Measurements from ENCODE around the gene TXK. TPM values are rescaled to one million over a fixed set of nuclear protein-coding genes. Genes with fewer than 3 reads are reported as not detected.

Gene TXK
- total and polyA plus RNA-seq, 2 of the 13 experiments (the other 11 are each of a cell fraction or from before 2014, with no cell fraction given): not detected

DNA sequence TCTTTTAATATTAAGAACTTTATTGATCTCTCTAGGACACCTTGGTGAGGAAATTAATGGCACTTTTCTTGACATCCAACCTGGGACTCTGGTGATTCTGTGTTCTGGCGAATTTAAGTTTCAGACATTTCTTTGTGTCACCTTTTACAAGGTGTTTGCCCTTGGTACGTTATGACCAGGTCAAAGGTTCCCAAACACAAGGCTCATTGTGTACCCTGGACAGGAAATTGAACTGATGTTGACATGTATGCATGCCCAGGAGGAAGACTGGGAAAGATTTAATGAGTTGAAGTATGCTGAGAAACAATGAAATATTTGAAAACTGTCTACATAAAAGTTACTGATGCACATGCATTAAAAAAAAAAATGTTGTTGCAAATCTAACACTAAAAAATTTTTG, 95.4 kb downstream of the TXK start (continued):
- TF ChIP-seq PAXIP1 (CRISPR knock-in tag; conservative IDR thresholded peaks at IDR 0.05) (peak; percentile 88), ZNF335 (CRISPR knock-in tag; IDR thresholded peaks at IDR 0.05) (no peak), HDAC2 (CRISPR knock-in tag; IDR thresholded peaks at IDR 0.05) (0 out of 2 replicates have a peak, but pooled peaks have one; percentile 47), EP300 (IDR thresholded peaks at IDR 0.05; ENCODE audit: low read depth in 2 of 2, low read length in 2 of 2) (peak in 1 of 2 experiments; percentile 75; a peak in 2 of 4 replicates), EP300 (CRISPR knock-in tag; IDR thresholded peaks at IDR 0.05; ENCODE audit: borderline replicate concordance) (no peak)

GRCh38 chr4:48037117-48037462, 97.0 kb downstream of the TXK start:
- no TSS peak for BruUV-seq (replicated peaks)
- Histone ChIP-seq H4K20me1 (ENCODE audit: insufficient read depth, low read length) (no peaks in the 10 kb centered on the region), H3K79me2 (ENCODE audit: insufficient read depth, low read length) (no peaks in the 10 kb centered on the region), H3K9me3 (ENCODE audit: low read length) (no peaks in the 10 kb centered on the region), H3K27ac (ENCODE audit: extremely low read length, insufficient read depth, low read length) (no peak overlapping the region), H3K4me2 (ENCODE audit: low read depth, low read length) (no peak overlapping the region), H3K4me3 (replicated peaks in 1 of 3; ENCODE audit: insufficient read depth in 1 of 3, low read depth in 2 of 3, low read length in 3 of 3) (no peak overlapping the region), H3K27me3 (ENCODE audit: control insufficient read depth in 1 of 2, insufficient read depth in 2 of 2, low read length in 2 of 2) (no peaks in the 10 kb centered on the region), H3K4me1 (ENCODE audit: insufficient read depth, low read length) (peaks cover 62% of the 10 kb centered on the region), H3K36me3 (replicated peaks in 1 of 2; ENCODE audit: control insufficient read depth in 1 of 2, insufficient read depth in 2 of 2, low read length in 2 of 2) (peaks cover 0 to 1% of the 10 kb centered on the region in 2 experiments; a peak in 1 of 5 replicates), H2AFZ (ENCODE audit: low read length) (no peak overlapping the region), H3K9ac (ENCODE audit: insufficient read depth, low read depth, low read length) (no peak overlapping the region)
- ChIA-PET POLR2A (no interaction called here), CTCF (ENCODE audit: low intra/inter-chr PET ratio, low total read pairs) (no interaction called here)
- ATAC-seq (no peak), FAIRE-seq (no peak), DNase-seq (ENCODE audit: low spot score) (no peak)
- 96% methylated on average over 2 of the region's 2 CpGs for WGBS (ENCODE audit: low lambda C conversion rate)
- in situ Hi-C loops (cut with HindIII; ENCODE audit: extremely low pct_ligation_motif_present, low pct_unique_long_range_greater_than_20kb): no loop called here
- intact Hi-C loops (cut with micrococcal nuclease; ENCODE audit: unreplicated experiment): loop anchor here (10.0 kb wide), 1 partner anchor 308 kb away; the partner anchor contains the start of gene SLAIN2
- no peak for TF ChIP-seq KDM3A (CRISPR knock-in tag; IDR thresholded peaks at IDR 0.05; ENCODE audit: low read depth)
- no peak for TF ChIP-seq ZNF143 (CRISPR knock-in tag; IDR thresholded peaks at IDR 0.05)
- no peak for TF ChIP-seq SPEN (CRISPR knock-in tag; IDR thresholded peaks at IDR 0.05; ENCODE audit: low read depth)
- no peak for TF ChIP-seq ZNF619 (CRISPR knock-in tag; IDR thresholded peaks at IDR 0.05)
- no peak for TF ChIP-seq MTERF4 (CRISPR knock-in tag; IDR thresholded peaks at IDR 0.05)
- no peak for TF ChIP-seq PAX8 (CRISPR knock-in tag; IDR thresholded peaks at IDR 0.05; ENCODE audit: borderline replicate concordance)
- no peak for TF ChIP-seq ZSCAN31 (CRISPR knock-in tag; IDR thresholded peaks at IDR 0.05; ENCODE audit: low read depth)
- no peak for TF ChIP-seq ZFP41 (CRISPR knock-in tag; IDR thresholded peaks at IDR 0.05; ENCODE audit: borderline replicate concordance)
- no peak for TF ChIP-seq RXRB (CRISPR knock-in tag; IDR thresholded peaks at IDR 0.05; ENCODE audit: borderline replicate concordance)
- TF ChIP-seq SNAPC2 (CRISPR knock-in tag; IDR thresholded peaks at IDR 0.05): no peak
- TF ChIP-seq ZNF343 (CRISPR knock-in tag; IDR thresholded peaks at IDR 0.05): no peak
- no peak for TF ChIP-seq SETDB1 (CRISPR knock-in tag; IDR thresholded peaks at IDR 0.05; ENCODE audit: borderline replicate concordance)
- TF ChIP-seq HNRNPUL1 (IDR thresholded peaks at IDR 0.05; ENCODE audit: low read depth, low read length): no peak
- TF ChIP-seq, protein P1, sequence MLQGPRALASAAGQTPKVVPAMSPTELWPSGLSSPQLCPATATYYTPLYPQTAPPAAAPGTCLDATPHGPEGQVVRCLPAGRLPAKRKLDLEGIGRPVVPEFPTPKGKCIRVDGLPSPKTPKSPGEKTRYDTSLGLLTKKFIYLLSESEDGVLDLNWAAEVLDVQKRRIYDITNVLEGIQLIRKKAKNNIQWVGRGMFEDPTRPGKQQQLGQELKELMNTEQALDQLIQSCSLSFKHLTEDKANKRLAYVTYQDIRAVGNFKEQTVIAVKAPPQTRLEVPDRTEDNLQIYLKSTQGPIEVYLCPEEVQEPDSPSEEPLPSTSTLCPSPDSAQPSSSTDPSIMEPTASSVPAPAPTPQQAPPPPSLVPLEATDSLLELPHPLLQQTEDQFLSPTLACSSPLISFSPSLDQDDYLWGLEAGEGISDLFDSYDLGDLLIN (CRISPR knock-in tag; IDR thresholded peaks at IDR 0.05; ENCODE audit: borderline replicate concordance): no peak
- no peak for TF ChIP-seq NR3C1 (CRISPR knock-in tag; IDR thresholded peaks at IDR 0.05)
- TF ChIP-seq PHF8 (CRISPR knock-in tag; IDR thresholded peaks at IDR 0.05): no peak

Measured in HepG2 (cell line).